Metanephros (tissue), 1 donor: Measurements from ENCODE around the gene INSIG2. TPM values are rescaled to one million over a fixed set of nuclear protein-coding genes. Genes with fewer than 3 reads are reported as not detected.

ENCODE experiments used
- total RNA-seq: library from RNA; depleted of rRNA; stranded (reverse); fragments of >200 nt; gene quantifications from one replicate; pipeline ENCODE4 v1.2.3, GENCODE V29; 2014

Gene INSIG2
- total RNA-seq, result 14.5 TPM

DNA sequence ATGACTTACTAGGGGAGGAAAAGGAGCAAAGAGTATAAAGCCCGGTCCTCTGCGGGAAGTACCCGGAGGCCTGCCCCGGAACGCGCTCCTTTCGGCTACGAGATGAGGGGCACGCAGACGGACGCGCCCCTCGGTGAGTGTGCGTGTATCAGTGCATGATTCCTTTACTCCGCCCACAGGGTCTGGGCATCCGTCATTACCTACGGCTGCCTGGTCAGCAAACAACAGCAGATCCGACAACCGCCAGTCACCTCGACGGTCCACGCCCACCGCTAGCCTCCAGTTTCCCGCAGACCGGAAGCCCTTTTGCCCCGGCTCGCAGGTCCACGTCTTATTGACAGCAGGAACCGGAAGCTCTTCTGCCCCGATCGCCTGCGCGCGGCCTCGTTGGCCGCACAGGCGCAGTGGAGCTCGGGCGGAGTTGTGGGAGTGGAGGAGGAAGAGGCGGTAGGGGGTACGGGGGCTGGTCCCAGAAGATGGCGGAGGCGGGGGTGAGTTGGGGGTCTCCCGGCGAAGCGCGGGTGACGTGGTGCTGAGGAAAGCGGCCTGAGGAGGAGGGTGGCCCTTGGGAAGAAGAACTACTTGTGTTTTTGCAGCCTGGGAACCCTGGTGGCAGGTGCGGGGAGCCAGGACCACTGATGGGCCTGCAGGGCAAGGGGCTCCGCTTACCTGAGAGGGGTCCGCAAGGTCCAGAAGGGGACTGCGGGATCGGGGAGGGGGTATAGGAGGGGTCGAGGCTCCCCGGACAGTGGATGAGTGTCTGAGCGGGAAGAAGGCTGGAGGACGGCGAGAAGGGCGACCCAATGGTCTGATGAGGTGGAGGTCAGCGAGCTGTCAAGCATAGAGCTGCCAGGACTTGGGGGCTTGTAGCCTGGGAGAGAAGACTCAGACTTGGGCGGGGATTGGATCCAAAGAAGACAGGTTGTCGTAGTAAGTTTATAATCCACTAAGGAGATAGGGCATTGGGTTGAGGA is at the start of gene INSIG2:
INSIG2 (plus strand) TSS at position 421 of the 974 bp plus-strand sequence. CDS start 8,086 bp downstream, outside the sequence.

Other genes with a start within 250 kb of the INSIG2 start
- gene CCDC93, start 74.4 kb upstream of the INSIG2 start, total RNA-seq, result 31.9 TPM